Fibroblast of lung (primary cell): Measurements from ENCODE around the gene VANGL2.

Source experiments
- CTCF ChIP-seq, 2 donors: IDR thresholded peaks in 1 of 2; conservative IDR thresholded peaks in 1 of 2; 1 replicate in 1 of 2; 2 replicates in 1 of 2; pipeline ENCODE4 v1.5.1; 2011 to 2012; ENCODE audit warnings: low read length in 2 of 2, control low read depth in 1 of 2, inconsistent platforms in 1 of 2, low read depth in 1 of 2, mild to moderate bottlenecking in 1 of 2
- EZH2 ChIP-seq: IDR thresholded peaks from 2 replicates; pipeline ENCODE4 v1.5.1; 2012; ENCODE audit warnings: low read length, control low read depth, mild to moderate bottlenecking; ENCODE audit errors: missing control alignments

GRCh38 chr1:160358073-160358472 is 42.3 kb upstream of the VANGL2 start:
- TF ChIP-seq EZH2 (no peak), CTCF (conservative IDR thresholded peaks at IDR 0.05 in 1 of 2, IDR thresholded peaks at IDR 0.05 in 1 of 2; ENCODE audit: low read depth in 1 of 2, low read length in 2 of 2) (no peak)
